NCI-H146 treated with DMSO at 0.1 percent for 48 hours (cell line): Measurements from ENCODE around the gene OSBPL1A.

Source experiments
- DNase-seq: peaks from one replicate; lab custom pipeline; 2025; ENCODE audit not compliant: unreplicated experiment; lab: John Stamatoyannopoulos, UW

The OSBPL1A gene

GRCh38 chr18:24138409-24138788 lies 259.2 kb downstream of the OSBPL1A start:
- DNase-seq = no peak

DNA sequence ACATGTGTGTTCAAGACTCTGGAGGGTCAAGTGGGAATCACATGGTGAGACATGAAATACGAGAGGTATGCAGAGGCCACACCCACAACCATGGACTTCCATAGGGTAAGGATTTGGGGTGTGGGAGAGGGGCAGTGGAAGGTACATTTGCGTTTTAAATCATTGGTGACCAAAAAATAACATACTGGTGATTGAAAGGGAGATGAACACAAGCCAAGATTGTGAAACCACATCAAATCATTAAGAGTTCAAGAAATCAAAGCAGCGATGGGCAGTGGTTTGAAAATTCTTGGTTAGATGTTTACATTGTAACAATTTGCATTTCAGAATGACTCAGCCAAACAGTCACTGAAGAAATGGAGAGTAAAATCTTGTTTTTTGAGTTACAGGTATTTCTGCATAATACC lies 260.7 kb downstream of the OSBPL1A start:
- DNase-seq = no peak

GRCh38 chr18:24130494-24130893 lies 267.1 kb downstream of the OSBPL1A start:
- DNase-seq = no peak

DNA sequence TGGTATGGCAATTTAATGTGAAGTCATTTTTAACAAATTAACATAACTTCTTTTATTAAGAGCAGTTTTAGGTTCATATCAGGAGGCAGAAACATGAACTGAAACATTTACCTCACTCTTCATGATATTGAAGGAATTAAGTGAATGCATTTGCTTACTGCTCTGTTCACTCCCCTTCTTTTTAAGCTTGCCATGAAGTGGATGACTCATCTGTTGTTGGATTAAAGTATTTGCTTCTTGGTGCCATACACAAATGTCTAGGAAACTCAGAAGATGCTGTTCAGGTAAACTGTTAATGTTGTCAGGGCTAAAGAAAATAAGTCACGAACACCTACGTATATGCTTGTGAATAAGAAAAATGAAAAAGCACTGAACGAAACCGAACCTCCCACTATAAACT lies 268.9 kb downstream of the OSBPL1A start:
- DNase-seq = no peak

DNA sequence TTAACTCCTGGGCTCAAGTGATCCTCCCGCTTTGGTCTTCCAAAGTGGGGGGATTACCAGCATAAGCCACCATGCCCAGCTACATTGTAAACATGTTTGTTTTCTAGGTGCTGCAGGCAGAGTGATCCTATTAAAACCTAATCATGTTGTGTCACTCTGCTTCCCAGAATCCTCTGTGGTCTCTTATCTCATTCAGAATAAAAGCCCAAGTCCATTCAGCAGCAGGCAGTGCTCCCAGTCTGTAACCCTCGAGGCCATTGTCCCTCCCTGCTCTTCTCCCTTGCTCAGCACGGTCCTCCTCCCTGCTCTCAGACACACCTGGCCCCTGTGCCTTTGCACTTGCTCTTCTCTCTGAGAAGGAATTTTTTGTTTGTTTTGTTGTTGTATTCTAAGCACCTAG lies 269.9 kb downstream of the OSBPL1A start:
- DNase-seq = no peak

GRCh38 chr18:24126155-24126961 lies 271.3 kb downstream of the OSBPL1A start:
- no peak for DNase-seq

GRCh38 chr18:24121625-24122024 lies 276.0 kb downstream of the OSBPL1A start:
- DNase-seq = no peak

GRCh38 chr18:24120676-24121075 lies 276.9 kb downstream of the OSBPL1A start:
- no peak for DNase-seq

- peak; percentile 90 for DNase-seq
Measured at GRCh38 chr18:24118750-24119577, 278.7 kb downstream of the OSBPL1A start.

DNA sequence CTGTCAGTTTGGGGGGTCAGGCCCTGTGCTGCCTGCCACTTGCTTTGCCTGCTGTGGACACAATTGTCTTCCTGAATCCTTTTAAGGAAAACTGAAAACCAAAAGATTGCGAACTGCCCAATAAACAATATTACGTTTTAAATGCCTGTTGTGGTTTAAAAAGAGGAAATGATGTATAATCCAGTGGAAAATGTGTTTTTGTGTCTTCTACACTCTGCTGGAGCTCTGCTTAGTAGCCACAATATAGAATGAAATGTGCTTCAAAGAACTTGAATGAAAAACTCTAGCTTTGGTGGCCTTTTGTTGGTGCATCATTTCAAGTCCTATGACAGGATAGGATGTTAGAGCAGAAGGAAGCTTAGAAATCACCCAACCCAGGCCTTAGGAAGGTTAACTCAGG lies 282.0 kb downstream of the OSBPL1A start:
- no peak for DNase-seq

GRCh38 chr18:24114924-24115549 lies 282.6 kb downstream of the OSBPL1A start:
- DNase-seq = no peak

DNA sequence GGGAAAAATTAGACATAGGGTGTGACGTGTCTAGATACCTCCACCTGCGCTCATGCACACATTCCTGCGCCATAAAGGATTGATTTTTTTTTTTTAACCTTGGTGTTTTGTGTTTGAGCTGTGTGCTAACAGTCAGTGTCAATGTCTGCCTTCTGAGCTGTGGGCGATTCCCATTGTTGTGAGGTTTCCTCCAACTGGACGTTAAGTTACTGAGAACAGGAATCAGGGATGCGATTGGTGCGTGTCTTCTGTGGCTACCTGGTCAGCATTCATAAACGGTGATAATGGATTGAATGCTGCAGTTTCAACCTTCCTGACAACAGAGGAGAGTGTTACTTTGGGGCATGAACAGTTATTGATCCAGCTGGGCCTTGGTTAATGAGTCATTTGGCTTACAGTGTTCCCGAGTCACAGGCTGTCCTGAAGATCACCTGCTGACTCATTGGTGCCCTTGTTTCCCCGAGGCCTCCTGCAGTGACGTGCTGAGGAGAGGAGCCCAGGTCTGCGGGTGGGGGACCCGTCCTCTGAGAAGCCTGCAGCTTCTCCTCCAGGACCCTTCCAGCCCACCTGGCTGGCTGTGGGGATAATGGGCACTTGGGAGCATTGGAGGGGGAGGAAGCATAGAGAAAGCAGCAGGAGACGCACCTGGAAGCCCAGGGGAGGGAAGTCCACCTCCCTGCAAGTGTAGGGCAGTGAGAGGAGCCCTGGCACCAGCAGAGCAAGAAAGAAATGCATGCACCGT lies 284.6 kb downstream of the OSBPL1A start:
- DNase-seq = peak; percentile 99

DNA sequence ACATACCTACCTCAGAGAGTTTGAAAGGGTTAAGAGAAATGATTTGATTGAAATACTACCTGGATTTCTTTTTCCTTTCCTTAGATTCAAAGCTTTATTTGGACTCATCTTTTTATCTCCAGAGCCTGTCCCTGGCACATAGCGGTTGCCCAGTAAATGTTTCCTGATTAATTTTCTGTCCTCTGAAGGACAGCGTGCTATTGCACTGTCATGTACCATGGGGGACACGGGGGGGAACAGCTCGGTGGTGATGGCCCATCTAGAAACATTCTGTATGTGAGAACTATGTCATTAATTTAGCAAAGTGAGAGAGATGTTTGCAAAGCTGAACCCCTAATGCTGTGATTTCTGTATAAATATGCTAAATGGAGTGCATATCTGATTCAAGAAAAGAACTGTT lies 285.2 kb downstream of the OSBPL1A start:
- DNase-seq = no peak
